ENCODE results near the gene ATP6V1G2. TPM values are rescaled to one million over a fixed set of nuclear protein-coding genes. Genes with fewer than 3 reads are reported as not detected.
A peak's percentile ranks its signal among the peaks of the same experiment; 100 is the strongest.

The ATP6V1G2 gene
- total RNA-seq, 1 experiment from 2014 or later = 1.2 TPM

DNA sequence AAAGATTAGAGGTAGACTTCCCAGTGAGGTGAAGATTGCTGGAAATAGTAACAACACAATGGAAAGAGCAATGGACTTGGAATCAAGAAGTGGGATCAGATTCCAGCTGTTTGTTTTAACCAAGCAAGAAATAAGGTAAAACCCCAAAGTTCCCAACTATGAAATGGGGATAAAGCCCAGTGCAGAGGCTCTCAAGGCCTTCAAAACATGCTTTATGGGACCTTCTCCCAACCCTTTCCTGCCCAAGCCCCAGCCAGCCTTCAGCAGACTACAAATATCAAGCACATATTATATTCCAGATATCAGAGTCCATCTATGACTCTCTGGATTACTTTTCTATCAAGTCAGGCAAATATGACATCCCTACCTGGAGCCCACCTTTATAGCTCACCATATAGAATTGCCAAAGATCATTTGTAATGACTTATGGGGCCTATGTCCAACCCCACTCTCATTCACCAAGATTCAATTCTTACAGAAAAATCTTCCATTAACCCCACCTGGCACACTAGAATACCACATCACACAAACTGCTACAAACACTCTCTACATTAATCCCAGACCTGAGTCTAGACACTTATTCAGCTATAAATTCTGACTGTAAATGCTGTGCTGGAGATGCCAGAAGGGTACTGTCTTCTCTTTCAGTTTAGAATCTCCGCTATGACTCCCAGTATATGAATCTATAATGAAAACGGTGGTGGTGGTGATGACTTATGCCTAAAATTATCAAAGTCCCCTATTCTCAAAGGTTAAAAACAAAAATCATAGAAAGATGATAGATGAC is 10.7 kb downstream of the ATP6V1G2 start:
- TF ChIP-seq, protein P1, sequence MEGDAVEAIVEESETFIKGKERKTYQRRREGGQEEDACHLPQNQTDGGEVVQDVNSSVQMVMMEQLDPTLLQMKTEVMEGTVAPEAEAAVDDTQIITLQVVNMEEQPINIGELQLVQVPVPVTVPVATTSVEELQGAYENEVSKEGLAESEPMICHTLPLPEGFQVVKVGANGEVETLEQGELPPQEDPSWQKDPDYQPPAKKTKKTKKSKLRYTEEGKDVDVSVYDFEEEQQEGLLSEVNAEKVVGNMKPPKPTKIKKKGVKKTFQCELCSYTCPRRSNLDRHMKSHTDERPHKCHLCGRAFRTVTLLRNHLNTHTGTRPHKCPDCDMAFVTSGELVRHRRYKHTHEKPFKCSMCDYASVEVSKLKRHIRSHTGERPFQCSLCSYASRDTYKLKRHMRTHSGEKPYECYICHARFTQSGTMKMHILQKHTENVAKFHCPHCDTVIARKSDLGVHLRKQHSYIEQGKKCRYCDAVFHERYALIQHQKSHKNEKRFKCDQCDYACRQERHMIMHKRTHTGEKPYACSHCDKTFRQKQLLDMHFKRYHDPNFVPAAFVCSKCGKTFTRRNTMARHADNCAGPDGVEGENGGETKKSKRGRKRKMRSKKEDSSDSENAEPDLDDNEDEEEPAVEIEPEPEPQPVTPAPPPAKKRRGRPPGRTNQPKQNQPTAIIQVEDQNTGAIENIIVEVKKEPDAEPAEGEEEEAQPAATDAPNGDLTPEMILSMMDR (IDR thresholded peaks at IDR 0.05; ENCODE audit: unreplicated experiment) = no peak
- H3K4me1 Mint-ChIP-seq (ENCODE audit: insufficient read depth, unreplicated experiment) = peaks cover 32% of the 10 kb centered on the region
- intact Hi-C loops (cut with micrococcal nuclease) = no loop called here
- no peak for DNase-seq (ENCODE audit: unreplicated experiment)
- no peaks in the 10 kb centered on the region for H3K27me3 Mint-ChIP-seq (ENCODE audit: insufficient read depth, unreplicated experiment)
- H3K36me3 Mint-ChIP-seq (ENCODE audit: insufficient read depth, unreplicated experiment) = peaks cover 100% of the 10 kb centered on the region
- no peak overlapping the region for H3K4me3 Mint-ChIP-seq (ENCODE audit: unreplicated experiment)
- no peak overlapping the region for H3K27ac Mint-ChIP-seq (ENCODE audit: low read depth, unreplicated experiment)
- ChIA-PET POLR2A (interaction anchor here (0.9 to 1.2 kb wide), 2 partner anchors 40 to 117 kb away, joined by 4 to 5 read pairs; partner anchors contain the start of gene BAG6), CTCF (interaction anchor here (1.1 to 1.2 kb wide), 2 partner anchors 11 to 19 kb away, joined by 3 read pairs; partner anchors contain the start of gene ATP6V1G2)
- BruUV-seq (replicated peaks) = no TSS peak
- no peaks in the 10 kb centered on the region for H3K9me3 Mint-ChIP-seq (ENCODE audit: unreplicated experiment)

DNA sequence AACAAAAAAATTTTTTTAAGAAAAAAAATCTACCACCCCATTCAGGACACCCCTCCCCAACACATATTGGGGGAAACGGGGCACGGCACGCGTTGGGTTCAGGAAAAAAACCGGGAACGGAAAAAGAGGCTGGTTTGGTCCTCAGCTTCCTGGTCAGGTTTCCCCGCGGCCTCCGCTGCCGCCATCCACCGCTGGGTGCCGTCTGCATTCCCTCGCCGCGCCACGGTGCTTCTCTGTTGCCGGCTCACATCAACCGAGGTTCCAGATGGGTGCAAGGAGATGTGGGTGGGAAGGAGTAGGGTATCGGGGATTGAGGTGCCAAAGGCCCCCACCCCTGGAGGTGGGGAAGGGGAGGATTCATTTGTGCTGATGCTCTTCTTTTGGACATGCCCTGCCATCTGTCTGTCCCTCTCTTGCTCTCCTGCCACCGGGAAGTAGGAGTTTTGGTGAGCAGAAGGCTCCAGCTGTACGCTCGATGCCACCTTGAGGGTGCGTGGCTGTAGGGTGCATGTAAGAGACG is 11.8 kb downstream of the ATP6V1G2 start:
- H3K27me3 Mint-ChIP-seq (ENCODE audit: insufficient read depth, unreplicated experiment) = no peaks in the 10 kb centered on the region
- peaks cover 24% of the 10 kb centered on the region for H3K4me1 Mint-ChIP-seq (ENCODE audit: insufficient read depth, unreplicated experiment)
- H3K4me3 Mint-ChIP-seq (ENCODE audit: unreplicated experiment) = no peak overlapping the region
- DNase-seq (ENCODE audit: unreplicated experiment) = no peak
- intact Hi-C loops (cut with micrococcal nuclease) = no loop called here
- no peaks in the 10 kb centered on the region for H3K9me3 Mint-ChIP-seq (ENCODE audit: unreplicated experiment)
- TF ChIP-seq, protein P1 (IDR thresholded peaks at IDR 0.05; ENCODE audit: unreplicated experiment) = no peak
- H3K27ac Mint-ChIP-seq (ENCODE audit: low read depth, unreplicated experiment) = no peak overlapping the region
- ChIA-PET CTCF (interaction anchor here (1.1 kb wide), 1 partner anchor 12 kb away, joined by 3 read pairs; the partner anchor contains the start of gene ATP6V1G2), POLR2A (interaction anchor here (0.6 to 1.2 kb wide), 2 partner anchors 39 to 392 kb away, joined by 3 to 5 read pairs; no protein-coding TSS in a partner anchor)
- H3K36me3 Mint-ChIP-seq (ENCODE audit: insufficient read depth, unreplicated experiment) = peaks cover 100% of the 10 kb centered on the region
- BruUV-seq (replicated peaks) = no TSS peak

DNA sequence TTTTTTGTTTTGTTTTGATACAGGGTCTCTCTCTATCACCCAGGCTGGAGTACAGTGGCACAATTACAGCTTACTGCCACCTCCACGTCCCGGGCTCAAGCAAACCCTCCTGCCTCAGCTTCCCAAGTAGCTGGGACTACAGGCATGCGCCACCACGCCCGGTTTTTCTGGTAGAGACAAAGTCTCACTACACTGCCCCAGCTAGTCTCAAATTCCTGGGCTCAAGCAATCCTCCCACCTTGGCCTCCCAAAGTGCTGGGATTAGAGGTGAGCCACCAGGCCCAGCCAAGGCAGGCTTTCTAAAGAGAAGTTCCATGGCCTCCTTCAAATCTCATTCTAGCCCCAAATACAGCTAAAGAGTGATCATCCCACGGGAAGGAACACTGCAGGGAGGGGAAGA is 12.4 kb downstream of the ATP6V1G2 start:
- CTCF ChIA-PET = interaction anchor here (1.1 kb wide), 1 partner anchor 12 kb away, joined by 3 read pairs; the partner anchor contains the start of gene ATP6V1G2
- H3K9me3 Mint-ChIP-seq (ENCODE audit: unreplicated experiment) = no peaks in the 10 kb centered on the region
- intact Hi-C loops (cut with micrococcal nuclease) = no loop called here
- peaks cover 97% of the 10 kb centered on the region for H3K36me3 Mint-ChIP-seq (ENCODE audit: insufficient read depth, unreplicated experiment)
- BruUV-seq (replicated peaks) = no TSS peak
- no peak for DNase-seq (ENCODE audit: unreplicated experiment)
- POLR2A ChIA-PET = interaction anchor here (0.6 kb wide), 1 partner anchor 391 kb away, joined by 3 read pairs; no protein-coding TSS in a partner anchor
- H3K4me1 Mint-ChIP-seq (ENCODE audit: insufficient read depth, unreplicated experiment) = peaks cover 18% of the 10 kb centered on the region
- no peak overlapping the region for H3K4me3 Mint-ChIP-seq (ENCODE audit: unreplicated experiment)
- H3K27ac Mint-ChIP-seq (ENCODE audit: low read depth, unreplicated experiment) = no peak overlapping the region
- TF ChIP-seq, protein P1 (IDR thresholded peaks at IDR 0.05; ENCODE audit: unreplicated experiment) = no peak
- H3K27me3 Mint-ChIP-seq (ENCODE audit: insufficient read depth, unreplicated experiment) = no peaks in the 10 kb centered on the region

DNA sequence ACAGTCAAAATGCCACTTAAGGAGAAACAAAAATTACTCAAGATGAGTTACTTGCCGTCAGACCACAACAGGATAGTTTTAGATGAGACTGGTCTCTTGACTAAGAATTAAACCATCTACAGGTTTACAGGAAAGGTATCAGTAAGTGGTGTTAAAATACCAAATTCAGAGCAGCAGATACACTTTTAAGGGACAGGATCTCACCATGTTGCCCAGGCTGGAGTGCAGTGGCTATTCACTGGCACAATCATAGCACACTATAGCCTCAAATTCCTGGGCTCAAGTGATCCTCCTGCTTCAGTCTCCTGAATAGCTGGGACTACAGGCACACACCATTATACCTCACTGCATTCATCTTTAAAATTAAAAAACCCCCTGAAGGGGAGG is 13.0 kb downstream of the ATP6V1G2 start:
- Mint-ChIP-seq H3K27ac (ENCODE audit: low read depth, unreplicated experiment) (no peak overlapping the region), H3K4me1 (ENCODE audit: insufficient read depth, unreplicated experiment) (peaks cover 12% of the 10 kb centered on the region), H3K9me3 (ENCODE audit: unreplicated experiment) (no peaks in the 10 kb centered on the region), H3K4me3 (ENCODE audit: unreplicated experiment) (no peak overlapping the region), H3K36me3 (ENCODE audit: insufficient read depth, unreplicated experiment) (peaks cover 97% of the 10 kb centered on the region), H3K27me3 (ENCODE audit: insufficient read depth, unreplicated experiment) (no peaks in the 10 kb centered on the region)
- DNase-seq (ENCODE audit: unreplicated experiment) = no peak
- ChIA-PET CTCF (interaction anchor here (1.1 kb wide), 1 partner anchor 13 kb away, joined by 3 read pairs; the partner anchor contains the start of gene ATP6V1G2), POLR2A (no interaction called here)
- TF ChIP-seq, protein P1 (IDR thresholded peaks at IDR 0.05; ENCODE audit: unreplicated experiment) = no peak
- TSS peak; percentile 8 for BruUV-seq (replicated peaks)
- intact Hi-C loops (cut with micrococcal nuclease) = no loop called here

Measured in MCF 10A (cell line).